Keratinocyte (primary cell): Measurements from ENCODE around the gene CCN5. TPM values are rescaled to one million over a fixed set of nuclear protein-coding genes. Genes with fewer than 3 reads are reported as not detected.

ENCODE experiments used
- DNase-seq: peaks from one replicate; pipeline ENCODE4 v3.0.0-alpha.2; 2011; ENCODE audit warnings: low read depth, missing footprints, low spot score
- FAIRE-seq: peaks from 2 replicates; lab custom pipeline; 2011; peaks lifted over from hg19 to GRCh38; lab: Jason Lieb, UNC
- H2AFZ ChIP-seq: 2 replicates; pipeline ENCODE4 v1.6.0; 2012; ENCODE audit warnings: low read length, control low read depth, inconsistent platforms; ENCODE audit not compliant: control insufficient read depth
- H3K27ac ChIP-seq: 2 replicates; pipeline ENCODE4 v1.5.1; 2011; ENCODE audit warnings: low read length; ENCODE audit not compliant: control insufficient read depth, insufficient read depth
- H3K27me3 ChIP-seq: 3 replicates; pipeline ENCODE4 v1.6.0; 2011; ENCODE audit warnings: low read length; ENCODE audit not compliant: control insufficient read depth, insufficient read depth; ENCODE audit errors: extremely low read depth
- H3K36me3 ChIP-seq, 2 experiments: 2 replicates in 1 of 2; 3 replicates in 1 of 2; pipeline ENCODE4 v1.5.1; 2011; ENCODE audit warnings: low read length in 2 of 2, mild to moderate bottlenecking in 1 of 2; ENCODE audit not compliant: control insufficient read depth in 2 of 2, insufficient read depth in 2 of 2; ENCODE audit errors: extremely low read depth in 1 of 2
- H3K4me1 ChIP-seq: 3 replicates; pipeline ENCODE4 v1.5.1; 2011; ENCODE audit warnings: low read length; ENCODE audit not compliant: control insufficient read depth, insufficient read depth; ENCODE audit errors: extremely low read depth
- H3K4me2 ChIP-seq: 3 replicates; pipeline ENCODE4 v1.6.0; 2011; ENCODE audit warnings: low read depth, low read length; ENCODE audit not compliant: control insufficient read depth, insufficient read depth; ENCODE audit errors: extremely low read depth
- H3K4me3 ChIP-seq, 3 experiments: fragments of 200-600 bp in 1 of 3; sonication (generic) in 1 of 3; 2 replicates in 2 of 3; 3 replicates in 1 of 3; pipeline ENCODE4 v1.5.1; 2011 to 2016; ENCODE audit warnings: low read length in 3 of 3, mild to moderate bottlenecking in 3 of 3, control low read depth in 2 of 3, inconsistent platforms in 1 of 3, low read depth in 1 of 3, mixed read lengths in 1 of 3, mixed run types in 1 of 3, moderate library complexity in 1 of 3; ENCODE audit not compliant: control insufficient read depth in 2 of 3, insufficient read depth in 2 of 3; ENCODE audit errors: extremely low read depth in 1 of 3
- H3K79me2 ChIP-seq: 2 replicates; pipeline ENCODE4 v1.6.0; 2012; ENCODE audit warnings: low read length; ENCODE audit not compliant: control insufficient read depth, insufficient read depth
- H3K9ac ChIP-seq: 3 replicates; pipeline ENCODE4 v1.6.0; 2011; ENCODE audit warnings: low read length; ENCODE audit not compliant: control insufficient read depth, insufficient read depth; ENCODE audit errors: extremely low read depth
- H3K9me1 ChIP-seq: 3 replicates; pipeline ENCODE4 v1.6.0; 2011; ENCODE audit warnings: low read length; ENCODE audit not compliant: control insufficient read depth, insufficient read depth; ENCODE audit errors: extremely low read depth
- H3K9me3 ChIP-seq: 2 replicates; pipeline ENCODE4 v1.5.1; 2012; ENCODE audit warnings: low read depth, low read length; ENCODE audit not compliant: control insufficient read depth
- H4K20me1 ChIP-seq: 3 replicates; pipeline ENCODE4 v1.6.0; 2011; ENCODE audit warnings: low read length; ENCODE audit not compliant: control insufficient read depth, insufficient read depth; ENCODE audit errors: extremely low read depth
- EZH2 ChIP-seq: IDR thresholded peaks from one replicate; pipeline ENCODE4 v1.6.1; 2012; ENCODE audit warnings: inconsistent platforms, mild to moderate bottlenecking, low read length, moderate library complexity
- dilution Hi-C: fragments of 300-500 bp; cut with MboI; formaldehyde crosslinking; loops from one replicate; pipeline ENCODE4 v1.7.0; 2020; ENCODE audit warnings: low sequenced_read_pairs; ENCODE audit not compliant: extremely low pct_ligation_motif_present
- polyA plus RNA-seq, 5 experiments: library from polyadenylated mRNA; depleted of rRNA in 3 of 5; stranded (reverse) in 3 of 5; stranded (forward) in 1 of 5; unstranded in 1 of 5; fragments of >200 nt; gene quantifications; 1 replicate in 1 of 5; 2 replicates in 3 of 5; 3 replicates in 1 of 5; pipeline versions ENCODE4 v1.2.1 to v1.2.3, GENCODE V29; 2011 to 2012; ENCODE audit warnings: missing spikeins in 2 of 5, low read depth in 1 of 5, low replicate concordance in 1 of 5
- TF ChIP-seq, protein P1 (sequence below), 3 experiments: IDR thresholded peaks in 1 of 3; conservative IDR thresholded peaks in 1 of 3; optimal IDR thresholded peaks in 1 of 3; 2 replicates in 2 of 3; 3 replicates in 1 of 3; pipeline versions ENCODE3 to v1.5.1; 2011; ENCODE audit warnings: low read length in 3 of 3, mild to moderate bottlenecking in 3 of 3, moderate library complexity in 2 of 3, control low read depth in 1 of 3, inconsistent platforms in 1 of 3; ENCODE audit not compliant: insufficient read depth in 2 of 3; ENCODE audit errors: extremely low read depth in 1 of 3

Gene CCN5
- polyA plus RNA-seq, 1 donor (not counting 4 experiments of a cell fraction or from before 2014, with no cell fraction given): not detected

DNA sequence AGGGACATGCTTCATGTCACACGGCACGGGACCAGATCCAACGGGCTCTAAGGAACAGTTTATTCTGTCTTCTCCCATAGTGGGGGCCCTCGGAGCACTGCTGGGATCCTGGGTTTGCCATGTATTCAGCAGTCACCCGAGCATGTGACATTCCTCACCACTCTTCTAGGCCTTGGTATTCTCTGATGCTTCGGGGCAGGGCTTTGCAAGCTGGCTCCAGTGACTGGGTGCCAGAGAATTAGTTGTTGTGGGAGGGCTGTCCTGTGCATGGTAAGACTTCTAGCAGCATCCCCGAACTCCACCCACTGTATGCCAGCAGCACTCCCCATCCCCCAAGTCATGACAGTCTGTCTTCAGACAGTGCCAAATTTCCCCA, 5.4 kb downstream of the CCN5 start:
- H2AFZ ChIP-seq: no peak overlapping the region
- H4K20me1 ChIP-seq: peaks cover 3% of the 10 kb centered on the region
- no peak overlapping the region for H3K4me3 ChIP-seq
- no peaks in the 10 kb centered on the region for H3K27me3 ChIP-seq
- no peak for TF ChIP-seq EZH2
- TF ChIP-seq, protein P1, sequence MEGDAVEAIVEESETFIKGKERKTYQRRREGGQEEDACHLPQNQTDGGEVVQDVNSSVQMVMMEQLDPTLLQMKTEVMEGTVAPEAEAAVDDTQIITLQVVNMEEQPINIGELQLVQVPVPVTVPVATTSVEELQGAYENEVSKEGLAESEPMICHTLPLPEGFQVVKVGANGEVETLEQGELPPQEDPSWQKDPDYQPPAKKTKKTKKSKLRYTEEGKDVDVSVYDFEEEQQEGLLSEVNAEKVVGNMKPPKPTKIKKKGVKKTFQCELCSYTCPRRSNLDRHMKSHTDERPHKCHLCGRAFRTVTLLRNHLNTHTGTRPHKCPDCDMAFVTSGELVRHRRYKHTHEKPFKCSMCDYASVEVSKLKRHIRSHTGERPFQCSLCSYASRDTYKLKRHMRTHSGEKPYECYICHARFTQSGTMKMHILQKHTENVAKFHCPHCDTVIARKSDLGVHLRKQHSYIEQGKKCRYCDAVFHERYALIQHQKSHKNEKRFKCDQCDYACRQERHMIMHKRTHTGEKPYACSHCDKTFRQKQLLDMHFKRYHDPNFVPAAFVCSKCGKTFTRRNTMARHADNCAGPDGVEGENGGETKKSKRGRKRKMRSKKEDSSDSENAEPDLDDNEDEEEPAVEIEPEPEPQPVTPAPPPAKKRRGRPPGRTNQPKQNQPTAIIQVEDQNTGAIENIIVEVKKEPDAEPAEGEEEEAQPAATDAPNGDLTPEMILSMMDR (optimal IDR thresholded peaks at IDR 0.05 in 1 of 3, IDR thresholded peaks at IDR 0.05 in 1 of 3, conservative IDR thresholded peaks at IDR 0.05 in 1 of 3; ENCODE audit: extremely low read depth in 1 of 3, insufficient read depth in 2 of 3, low read length in 3 of 3): no peak
- peak overlapping the region; percentile 69 for H3K4me2 ChIP-seq
- H3K9ac ChIP-seq: peak overlapping the region; percentile 25
- H3K9me3 ChIP-seq: no peaks in the 10 kb centered on the region
- H3K4me1 ChIP-seq: peaks cover 26% of the 10 kb centered on the region
- peaks cover 5% of the 10 kb centered on the region for H3K9me1 ChIP-seq
- H3K79me2 ChIP-seq: no peaks in the 10 kb centered on the region
- no peaks in the 10 kb centered on the region for H3K36me3 ChIP-seq
- H3K27ac ChIP-seq: peak overlapping the region; percentile 48
- DNase-seq (peak; percentile 62), FAIRE-seq (peak; percentile 71)
- dilution Hi-C loops: no loop called here

DNA sequence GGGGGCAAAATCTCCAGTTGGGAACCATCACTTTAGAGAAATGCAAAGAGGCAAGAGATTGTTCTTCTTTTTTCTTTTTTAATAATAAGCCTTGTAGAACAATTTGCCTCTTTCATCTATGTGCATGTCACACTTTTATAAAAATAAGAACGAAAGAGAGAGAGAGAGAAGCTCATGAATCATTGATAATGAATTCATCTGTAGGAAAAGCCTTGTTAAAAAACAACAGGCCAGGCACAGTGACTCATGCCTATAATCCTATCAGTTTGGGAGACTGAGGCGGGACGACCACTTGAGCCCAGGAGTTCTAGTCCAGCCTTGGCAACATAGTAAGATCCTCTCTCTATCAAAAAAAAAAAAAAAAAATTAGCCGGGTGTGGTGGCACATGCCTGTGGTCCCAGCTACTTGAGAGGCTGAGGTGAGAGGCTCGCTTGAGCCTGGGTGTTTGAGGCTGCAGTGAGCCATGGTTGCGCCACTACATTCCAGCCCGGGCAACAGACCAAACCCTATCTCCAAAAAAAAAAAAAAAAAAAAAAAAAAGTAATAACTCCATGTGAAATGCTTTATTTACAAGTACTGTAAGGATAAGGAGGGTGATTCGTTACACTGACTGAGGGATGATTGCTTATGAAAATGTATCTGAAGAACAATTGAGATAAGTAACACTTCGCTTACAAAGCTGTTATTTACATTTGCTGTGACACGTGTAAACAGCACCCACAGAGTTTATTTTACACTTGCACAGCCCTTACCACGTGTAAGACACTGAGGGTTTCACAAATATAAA, 6.0 kb downstream of the CCN5 start:
- no peaks in the 10 kb centered on the region for H3K9me3 ChIP-seq
- H3K4me2 ChIP-seq: peak overlapping the region; percentile 69
- no peaks in the 10 kb centered on the region for H3K79me2 ChIP-seq
- TF ChIP-seq EZH2: no peak
- TF ChIP-seq, protein P1 (optimal IDR thresholded peaks at IDR 0.05 in 1 of 3, IDR thresholded peaks at IDR 0.05 in 1 of 3, conservative IDR thresholded peaks at IDR 0.05 in 1 of 3; ENCODE audit: extremely low read depth in 1 of 3, insufficient read depth in 2 of 3, low read length in 3 of 3): no peak
- H3K36me3 ChIP-seq: no peaks in the 10 kb centered on the region
- peaks cover 21% of the 10 kb centered on the region for H3K4me1 ChIP-seq
- H4K20me1 ChIP-seq: peaks cover 3% of the 10 kb centered on the region
- H2AFZ ChIP-seq: no peak overlapping the region
- dilution Hi-C loops: no loop called here
- no peak for FAIRE-seq
- peak overlapping the region; percentile 25 for H3K9ac ChIP-seq
- H3K27ac ChIP-seq: peak overlapping the region; percentile 48
- no peaks in the 10 kb centered on the region for H3K27me3 ChIP-seq
- no peak for DNase-seq
- no peak overlapping the region for H3K4me3 ChIP-seq
- H3K9me1 ChIP-seq: peaks cover 5% of the 10 kb centered on the region
